Lower leg skin (tissue), 3 donors: ENCODE measurements around the gene ABHD2.

Source experiments
- CTCF ChIP-seq, 3 donors: fragments of 450-650 bp; IDR thresholded peaks; one replicate each; pipeline ENCODE4 v1.5.1; 2016; ENCODE audit warnings: antibody characterized with exemption in 3 of 3, mild to moderate bottlenecking in 3 of 3, moderate library complexity in 2 of 3
- POLR2A ChIP-seq, 2 donors: fragments of 450-650 bp; IDR thresholded peaks; one replicate each; pipeline ENCODE4 v1.6.1; 2016 to 2017; ENCODE audit warnings: antibody characterized with exemption in 2 of 2, mild to moderate bottlenecking in 1 of 2, moderate library complexity in 1 of 2

GRCh38 chr15:89081878-89082277 is 6.4 kb upstream of the ABHD2 start:
- TF ChIP-seq CTCF (IDR thresholded peaks at IDR 0.05) (no peak), POLR2A (IDR thresholded peaks at IDR 0.05) (no peak)
